GM23338 (cell line): ENCODE results near the gene RAPGEF3. TPM values are rescaled to one million over a fixed set of nuclear protein-coding genes. Genes with fewer than 3 reads are reported as not detected.

Source experiments
- ATAC-seq: fragments of 200-7000 bp; cut with Tn5 transposase; 3 replicates; pipeline ENCODE4 v1.9.1; 2020
- DNase-seq: peaks from one replicate; pipeline ENCODE4 v3.0.0-alpha.2; 2015; ENCODE audit warnings: low spot score
- H2AFZ ChIP-seq: fragments of 200-600 bp; sonication (generic); 2 replicates; pipeline ENCODE4 v1.8.0; 2016; ENCODE audit warnings: antibody characterized with exemption, mild to moderate bottlenecking, moderate library complexity
- H3F3A ChIP-seq: fragments of 200-600 bp; sonication (generic); replicated peaks from 2 replicates; pipeline ENCODE4 v1.8.0; 2017; ENCODE audit warnings: antibody characterized with exemption, mixed run types, low read depth
- H3K27ac ChIP-seq: fragments of 200-600 bp; sonication (generic); 2 replicates; pipeline ENCODE4 v1.6.1; 2016; ENCODE audit warnings: low read depth
- H3K27me3 ChIP-seq: fragments of 200-600 bp; sonication (generic); 2 replicates; pipeline ENCODE4 v1.8.0; 2016; ENCODE audit warnings: mild to moderate bottlenecking, mixed run types, moderate library complexity; ENCODE audit not compliant: insufficient read depth
- H3K36me3 ChIP-seq: fragments of 200-600 bp; sonication (generic); 2 replicates; pipeline ENCODE4 v1.8.0; 2016; ENCODE audit warnings: mild to moderate bottlenecking; ENCODE audit not compliant: insufficient read depth
- H3K4me1 ChIP-seq: fragments of 200-600 bp; sonication (generic); 2 replicates; pipeline ENCODE4 v1.8.0; 2016; ENCODE audit warnings: mild to moderate bottlenecking, moderate library complexity; ENCODE audit not compliant: insufficient read depth
- H3K4me2 ChIP-seq: fragments of 200-600 bp; sonication (generic); 2 replicates; pipeline ENCODE4 v1.7.1; 2017; ENCODE audit warnings: mixed run types
- H3K4me3 ChIP-seq: fragments of 200-600 bp; sonication (generic); 2 replicates; pipeline ENCODE4 v1.6.1; 2016; ENCODE audit warnings: mixed run types
- H3K79me2 ChIP-seq: fragments of 200-600 bp; sonication (generic); replicated peaks from 2 replicates; pipeline ENCODE4 v1.8.0; 2017; ENCODE audit warnings: mild to moderate bottlenecking; ENCODE audit not compliant: insufficient read depth
- H3K9me2 ChIP-seq: fragments of 200-600 bp; sonication (generic); 2 replicates; pipeline ENCODE4 v1.8.0; 2017; ENCODE audit not compliant: insufficient read depth
- H4K20me1 ChIP-seq: fragments of 200-600 bp; sonication (generic); replicated peaks from 2 replicates; pipeline ENCODE4 v1.8.0; 2017; ENCODE audit warnings: mild to moderate bottlenecking; ENCODE audit not compliant: insufficient read depth
- H3K27ac Mint-ChIP-seq: 2 replicates; pipeline ENCODE4 v1.8.0; 2020; ENCODE audit warnings: inconsistent platforms, mild to moderate bottlenecking, moderate library complexity, mixed read lengths
- H3K27me3 Mint-ChIP-seq: 3 replicates; pipeline ENCODE4 v1.8.0; 2022; ENCODE audit warnings: low read depth, mild to moderate bottlenecking, moderate library complexity, mixed read lengths, inconsistent platforms; ENCODE audit not compliant: insufficient read depth, poor library complexity
- H3K36me3 Mint-ChIP-seq: 3 replicates; pipeline ENCODE4 v1.8.0; 2021; ENCODE audit warnings: low read depth, mild to moderate bottlenecking, inconsistent platforms, moderate library complexity, mixed read lengths
- H3K4me1 Mint-ChIP-seq: 3 replicates; pipeline ENCODE4 v1.8.0; 2020; ENCODE audit warnings: mild to moderate bottlenecking, inconsistent platforms, mixed read lengths
- H3K4me3 Mint-ChIP-seq: 3 replicates; pipeline ENCODE4 v1.8.0; 2021; ENCODE audit warnings: moderate library complexity, mild to moderate bottlenecking, inconsistent platforms, mixed read lengths
- H3K9me3 Mint-ChIP-seq: 3 replicates; pipeline ENCODE4 v1.8.0; 2020; ENCODE audit warnings: moderate library complexity, mild to moderate bottlenecking, inconsistent platforms, mixed read lengths
- CREB1 ChIP-seq: fragments of 250-450 bp; sonication (Bioruptor Pico); IDR thresholded peaks from 2 replicates; pipeline ENCODE4 v1.5.0; 2020; ENCODE audit warnings: low read depth, mild to moderate bottlenecking, moderate library complexity
- EZH2 ChIP-seq: fragments of 200-600 bp; sonication (generic); IDR thresholded peaks from one replicate; pipeline ENCODE4 v1.8.0; 2017; ENCODE audit warnings: antibody characterized with exemption, mild to moderate bottlenecking, low read depth; ENCODE audit not compliant: unreplicated experiment
- EZH2phosphoT487 ChIP-seq: fragments of 200-600 bp; sonication (generic); IDR thresholded peaks from one replicate; pipeline ENCODE4 v1.8.1; 2018; ENCODE audit warnings: antibody characterized with exemption; ENCODE audit not compliant: unreplicated experiment
- JUNB ChIP-seq: IDR thresholded peaks from one replicate; pipeline ENCODE4 v1.6.1; 2016; ENCODE audit warnings: antibody characterized with exemption; ENCODE audit not compliant: unreplicated experiment
- NANOG ChIP-seq: IDR thresholded peaks from 2 replicates; pipeline ENCODE4 v1.6.1; 2016; ENCODE audit warnings: antibody characterized with exemption, borderline replicate concordance
- STAT1 ChIP-seq: IDR thresholded peaks from one replicate; pipeline ENCODE4 v1.6.1; 2016; ENCODE audit warnings: antibody characterized with exemption; ENCODE audit not compliant: unreplicated experiment
- ZNF114 ChIP-seq: fragments of 250-450 bp; sonication (Bioruptor Pico); IDR thresholded peaks from 2 replicates; pipeline ENCODE4 v1.5.0; 2020; ENCODE audit warnings: mild to moderate bottlenecking, moderate library complexity
- ZNF331 ChIP-seq: fragments of 250-450 bp; sonication (Bioruptor Pico); IDR thresholded peaks from 2 replicates; pipeline ENCODE4 v1.5.0; 2020; ENCODE audit warnings: low read depth, mild to moderate bottlenecking, moderate library complexity
- polyA plus RNA-seq: library from polyadenylated mRNA; unstranded; fragments of >200 nt; fragmentation: Nextera tagmentation; extraction: Ambion mirVana; gene quantifications from 2 replicates; pipeline ENCODE4 v1.2.1, GENCODE V29; 2016
- total RNA-seq: library from RNA; depleted of rRNA; stranded (reverse); fragments of >200 nt; shearing (Covaris generic); gene quantifications from 2 replicates; pipeline ENCODE4 v1.2.3, GENCODE V29; 2014
- TF ChIP-seq, protein P1 (sequence below): IDR thresholded peaks from 2 replicates; pipeline ENCODE4 v1.6.1; 2016; ENCODE audit warnings: antibody characterized with exemption
- TF ChIP-seq, protein P2 (sequence below): IDR thresholded peaks from one replicate; pipeline ENCODE4 v1.6.1; 2018; ENCODE audit warnings: antibody characterized with exemption; ENCODE audit not compliant: unreplicated experiment
- TF ChIP-seq, protein P3 (sequence below), 2 experiments: fragments of 200-600 bp in 1 of 2; sonication (generic) in 1 of 2; conservative IDR thresholded peaks; 2 replicates each; pipeline versions ENCODE4 v1.5.1 to v1.6.1; 2016 to 2017; ENCODE audit warnings: antibody characterized with exemption in 2 of 2, low read depth in 2 of 2, mild to moderate bottlenecking in 2 of 2, moderate library complexity in 1 of 2

The RAPGEF3 gene
- total and polyA plus RNA-seq, 2 experiments from 2014 or later: 2.3 to 11.8 TPM

- TF ChIP-seq JUNB (no peak), CREB1 (CRISPR knock-in tag) (no peak), STAT1 (no peak), NANOG (no peak)
- TF ChIP-seq, protein P1, sequence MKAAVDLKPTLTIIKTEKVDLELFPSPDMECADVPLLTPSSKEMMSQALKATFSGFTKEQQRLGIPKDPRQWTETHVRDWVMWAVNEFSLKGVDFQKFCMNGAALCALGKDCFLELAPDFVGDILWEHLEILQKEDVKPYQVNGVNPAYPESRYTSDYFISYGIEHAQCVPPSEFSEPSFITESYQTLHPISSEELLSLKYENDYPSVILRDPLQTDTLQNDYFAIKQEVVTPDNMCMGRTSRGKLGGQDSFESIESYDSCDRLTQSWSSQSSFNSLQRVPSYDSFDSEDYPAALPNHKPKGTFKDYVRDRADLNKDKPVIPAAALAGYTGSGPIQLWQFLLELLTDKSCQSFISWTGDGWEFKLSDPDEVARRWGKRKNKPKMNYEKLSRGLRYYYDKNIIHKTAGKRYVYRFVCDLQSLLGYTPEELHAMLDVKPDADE: no peak
These were observed 6.1 kb downstream of the RAPGEF3 start (continued) for GRCh38 chr12:47752552-47752951.

GRCh38 chr12:47752121-47752520, 6.6 kb downstream of the RAPGEF3 start:
- H3K4me1 Mint-ChIP-seq: peaks cover 51% of the 10 kb centered on the region
- H3K4me3 ChIP-seq: no peak overlapping the region
- no peak overlapping the region for H3K27ac ChIP-seq
- no peaks in the 10 kb centered on the region for H3K27me3 ChIP-seq
- H3K36me3 ChIP-seq: no peaks in the 10 kb centered on the region
- H3K4me3 Mint-ChIP-seq: no peak overlapping the region
- no peaks in the 10 kb centered on the region for H3K9me2 ChIP-seq
- no peaks in the 10 kb centered on the region for H3K9me3 Mint-ChIP-seq
- TF ChIP-seq NANOG: no peak
- no peak for TF ChIP-seq STAT1
- TF ChIP-seq, protein P1: no peak
- no peak for TF ChIP-seq ZNF331 (CRISPR knock-in tag)
- no peak for TF ChIP-seq EZH2
- TF ChIP-seq, protein P2, sequence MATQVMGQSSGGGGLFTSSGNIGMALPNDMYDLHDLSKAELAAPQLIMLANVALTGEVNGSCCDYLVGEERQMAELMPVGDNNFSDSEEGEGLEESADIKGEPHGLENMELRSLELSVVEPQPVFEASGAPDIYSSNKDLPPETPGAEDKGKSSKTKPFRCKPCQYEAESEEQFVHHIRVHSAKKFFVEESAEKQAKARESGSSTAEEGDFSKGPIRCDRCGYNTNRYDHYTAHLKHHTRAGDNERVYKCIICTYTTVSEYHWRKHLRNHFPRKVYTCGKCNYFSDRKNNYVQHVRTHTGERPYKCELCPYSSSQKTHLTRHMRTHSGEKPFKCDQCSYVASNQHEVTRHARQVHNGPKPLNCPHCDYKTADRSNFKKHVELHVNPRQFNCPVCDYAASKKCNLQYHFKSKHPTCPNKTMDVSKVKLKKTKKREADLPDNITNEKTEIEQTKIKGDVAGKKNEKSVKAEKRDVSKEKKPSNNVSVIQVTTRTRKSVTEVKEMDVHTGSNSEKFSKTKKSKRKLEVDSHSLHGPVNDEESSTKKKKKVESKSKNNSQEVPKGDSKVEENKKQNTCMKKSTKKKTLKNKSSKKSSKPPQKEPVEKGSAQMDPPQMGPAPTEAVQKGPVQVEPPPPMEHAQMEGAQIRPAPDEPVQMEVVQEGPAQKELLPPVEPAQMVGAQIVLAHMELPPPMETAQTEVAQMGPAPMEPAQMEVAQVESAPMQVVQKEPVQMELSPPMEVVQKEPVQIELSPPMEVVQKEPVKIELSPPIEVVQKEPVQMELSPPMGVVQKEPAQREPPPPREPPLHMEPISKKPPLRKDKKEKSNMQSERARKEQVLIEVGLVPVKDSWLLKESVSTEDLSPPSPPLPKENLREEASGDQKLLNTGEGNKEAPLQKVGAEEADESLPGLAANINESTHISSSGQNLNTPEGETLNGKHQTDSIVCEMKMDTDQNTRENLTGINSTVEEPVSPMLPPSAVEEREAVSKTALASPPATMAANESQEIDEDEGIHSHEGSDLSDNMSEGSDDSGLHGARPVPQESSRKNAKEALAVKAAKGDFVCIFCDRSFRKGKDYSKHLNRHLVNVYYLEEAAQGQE: no peak
- no peak for TF ChIP-seq EZH2phosphoT487
- TF ChIP-seq CREB1 (CRISPR knock-in tag): no peak
- TF ChIP-seq ZNF114: no peak
- TF ChIP-seq, protein P3, sequence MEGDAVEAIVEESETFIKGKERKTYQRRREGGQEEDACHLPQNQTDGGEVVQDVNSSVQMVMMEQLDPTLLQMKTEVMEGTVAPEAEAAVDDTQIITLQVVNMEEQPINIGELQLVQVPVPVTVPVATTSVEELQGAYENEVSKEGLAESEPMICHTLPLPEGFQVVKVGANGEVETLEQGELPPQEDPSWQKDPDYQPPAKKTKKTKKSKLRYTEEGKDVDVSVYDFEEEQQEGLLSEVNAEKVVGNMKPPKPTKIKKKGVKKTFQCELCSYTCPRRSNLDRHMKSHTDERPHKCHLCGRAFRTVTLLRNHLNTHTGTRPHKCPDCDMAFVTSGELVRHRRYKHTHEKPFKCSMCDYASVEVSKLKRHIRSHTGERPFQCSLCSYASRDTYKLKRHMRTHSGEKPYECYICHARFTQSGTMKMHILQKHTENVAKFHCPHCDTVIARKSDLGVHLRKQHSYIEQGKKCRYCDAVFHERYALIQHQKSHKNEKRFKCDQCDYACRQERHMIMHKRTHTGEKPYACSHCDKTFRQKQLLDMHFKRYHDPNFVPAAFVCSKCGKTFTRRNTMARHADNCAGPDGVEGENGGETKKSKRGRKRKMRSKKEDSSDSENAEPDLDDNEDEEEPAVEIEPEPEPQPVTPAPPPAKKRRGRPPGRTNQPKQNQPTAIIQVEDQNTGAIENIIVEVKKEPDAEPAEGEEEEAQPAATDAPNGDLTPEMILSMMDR (conservative IDR thresholded peaks at IDR 0.05; ENCODE audit: low read depth in 2 of 2): no peak
- no peaks in the 10 kb centered on the region for H4K20me1 ChIP-seq
- no peaks in the 10 kb centered on the region for H3K79me2 ChIP-seq
- no peak overlapping the region for H2AFZ ChIP-seq
- no peak for DNase-seq
- no peak overlapping the region for H3K27ac Mint-ChIP-seq
- no peak overlapping the region for H3K4me2 ChIP-seq
- H3K27me3 Mint-ChIP-seq: peaks cover 8% of the 10 kb centered on the region
- H3K36me3 Mint-ChIP-seq: peaks cover 4% of the 10 kb centered on the region; the same call in 1 of the 3 replicates
- no peak for ATAC-seq
- H3K4me1 ChIP-seq: peaks cover 16% of the 10 kb centered on the region
- H3F3A ChIP-seq: no peaks in the 10 kb centered on the region
